Measurements from ENCODE around the gene GPR78.

DNA sequence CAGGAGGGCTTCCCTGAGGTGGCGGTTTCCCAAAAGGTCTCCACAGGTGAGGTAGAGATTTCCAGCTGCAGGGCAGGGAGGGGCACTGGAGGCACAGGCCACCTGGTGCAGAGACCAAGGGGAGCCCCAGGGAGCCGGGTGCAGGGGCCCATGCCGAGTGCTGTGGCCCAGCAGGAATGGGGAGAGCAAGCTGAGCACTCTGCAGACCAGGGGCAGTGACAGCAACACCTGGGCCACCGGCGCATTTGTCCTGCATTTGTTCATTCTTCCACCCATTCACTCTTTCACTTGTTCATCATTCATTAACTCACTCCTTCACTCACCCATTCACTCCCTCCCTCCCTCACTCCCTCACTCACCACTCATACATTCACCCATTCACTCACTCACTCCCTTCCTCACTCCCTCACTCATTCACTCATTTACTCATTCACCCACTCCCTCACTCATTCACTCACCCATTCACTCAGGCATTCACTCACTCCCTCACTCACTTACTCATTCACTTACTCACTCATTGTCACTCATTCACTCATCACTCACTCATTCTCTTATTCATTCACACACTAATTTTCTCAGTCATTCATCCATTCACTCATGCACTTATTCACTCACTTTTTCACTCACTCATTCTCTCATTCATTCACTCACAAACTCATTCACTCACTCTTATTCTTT, 28.7 kb downstream of the GPR78 start:
- TF ChIP-seq, protein P1, sequence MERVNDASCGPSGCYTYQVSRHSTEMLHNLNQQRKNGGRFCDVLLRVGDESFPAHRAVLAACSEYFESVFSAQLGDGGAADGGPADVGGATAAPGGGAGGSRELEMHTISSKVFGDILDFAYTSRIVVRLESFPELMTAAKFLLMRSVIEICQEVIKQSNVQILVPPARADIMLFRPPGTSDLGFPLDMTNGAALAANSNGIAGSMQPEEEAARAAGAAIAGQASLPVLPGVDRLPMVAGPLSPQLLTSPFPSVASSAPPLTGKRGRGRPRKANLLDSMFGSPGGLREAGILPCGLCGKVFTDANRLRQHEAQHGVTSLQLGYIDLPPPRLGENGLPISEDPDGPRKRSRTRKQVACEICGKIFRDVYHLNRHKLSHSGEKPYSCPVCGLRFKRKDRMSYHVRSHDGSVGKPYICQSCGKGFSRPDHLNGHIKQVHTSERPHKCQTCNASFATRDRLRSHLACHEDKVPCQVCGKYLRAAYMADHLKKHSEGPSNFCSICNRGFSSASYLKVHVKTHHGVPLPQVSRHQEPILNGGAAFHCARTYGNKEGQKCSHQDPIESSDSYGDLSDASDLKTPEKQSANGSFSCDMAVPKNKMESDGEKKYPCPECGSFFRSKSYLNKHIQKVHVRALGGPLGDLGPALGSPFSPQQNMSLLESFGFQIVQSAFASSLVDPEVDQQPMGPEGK (tag by site-specific recombination; IDR thresholded peaks at IDR 0.05), result no peak
- TF ChIP-seq ZBTB48 (tag by site-specific recombination; IDR thresholded peaks at IDR 0.05), result no peak

Measured in HEK293 (cell line).